Measurements from ENCODE around the gene C5orf63.
"Not testable (repeated sequence)": the region's sequence is repeated elsewhere in the genome, so short reads cannot be mapped to it uniquely, and the experiment has no call there.

Gene C5orf63

GRCh38 chr5:127008300-127008975, 64.9 kb downstream of the C5orf63 start:
- no peak for DNase-seq (ENCODE audit: low read depth, low spot score)

GRCh38 chr5:127007522-127007921, 65.8 kb downstream of the C5orf63 start:
- no peak for DNase-seq (ENCODE audit: low read depth, low spot score)

- no peak for DNase-seq (ENCODE audit: low read depth, low spot score)
These were observed 66.6 kb downstream of the C5orf63 start for GRCh38 chr5:127006744-127007143.

- DNase-seq (ENCODE audit: low read depth, low spot score): not testable (repeated sequence)
These were observed 68.0 kb downstream of the C5orf63 start for GRCh38 chr5:127005282-127005681.

- DNase-seq (ENCODE audit: low read depth, low spot score): no peak
These were observed 68.6 kb downstream of the C5orf63 start for GRCh38 chr5:127004721-127005120.

GRCh38 chr5:127003798-127004495, 69.4 kb downstream of the C5orf63 start:
- no peak for DNase-seq (ENCODE audit: low read depth, low spot score)

- no peak for DNase-seq (ENCODE audit: low read depth, low spot score)
These were observed 70.9 kb downstream of the C5orf63 start for GRCh38 chr5:127002390-127002789.

- DNase-seq (ENCODE audit: low read depth, low spot score): no peak
These were observed 71.5 kb downstream of the C5orf63 start for GRCh38 chr5:127001621-127002296.

All from activated naive CD8-positive, alpha-beta T cell treated with anti-CD3 and anti-CD28 coated beads, Interleukin-2, amount 50 U/mL, for 16 hours (primary cell).